ENCODE results near the gene CDK11B. TPM values are rescaled to one million over a fixed set of nuclear protein-coding genes. Genes with fewer than 3 reads are reported as not detected.
"Not testable (repeated sequence)": the region's sequence is repeated elsewhere in the genome, so short reads cannot be mapped to it uniquely, and the experiment has no call there.

CDK11B gene
- total RNA-seq, 8 experiments from 2014 or later: 15.5 to 32.9 (median 23.5) TPM

GRCh38 chr1:1598720-1599029 lies 60.1 kb downstream of the CDK11B start:
- no peak overlapping the region for H3K27ac ChIP-seq
- H3K4me1 ChIP-seq (replicated peaks in 1 of 2): peaks cover 21 to 25% of the 10 kb centered on the region in 2 donors
- H3K4me3 ChIP-seq: peak overlapping the region in 4 of 5 donors; percentile 42 to 61 (median 52)
- WGBS, 10 experiments: 76 to 100% (median 80%) methylated on average over 2 to 10 of the region's 13 CpGs; no CpG with 5 or more reads in 7 of the 10 experiments
- ATAC-seq (replicated peaks in 6 of 8): no peak
- in situ Hi-C loops (cut with MboI; ENCODE audit: low pct_unique_long_range_greater_than_20kb in 2 of 9, low sequenced_read_pairs in 9 of 9, unreplicated experiment in 9 of 9): no loop called here

- Histone ChIP-seq H3K4me3 (no peak overlapping the region), H3K27ac (no peak overlapping the region), H3K4me1 (replicated peaks in 1 of 2) (peaks cover 21 to 25% of the 10 kb centered on the region in 2 donors)
- in situ Hi-C loops (cut with MboI; ENCODE audit: low pct_unique_long_range_greater_than_20kb in 2 of 9, low sequenced_read_pairs in 9 of 9, unreplicated experiment in 9 of 9): no loop called here
- WGBS, 10 experiments: 70 to 88% (median 83%) methylated on average over 1 to 23 of the region's 28 CpGs; no CpG with 5 or more reads in 4 of the 10 experiments
- ATAC-seq (replicated peaks in 6 of 8): no peak
Measured at GRCh38 chr1:1598051-1598719, 60.6 kb downstream of the CDK11B start.

GRCh38 chr1:1597275-1597930 lies 61.4 kb downstream of the CDK11B start:
- Histone ChIP-seq H3K4me3 (peak overlapping the region in 2 of 5 donors; percentile 8 to 22), H3K4me1 (replicated peaks in 1 of 2) (peaks cover 21 to 25% of the 10 kb centered on the region in 2 donors), H3K27ac (no peak overlapping the region)
- WGBS, 10 experiments: 0 to 21% (median 5%) methylated on average over 1 to 3 of the region's 16 CpGs; no CpG with 5 or more reads in 6 of the 10 experiments
- ATAC-seq (replicated peaks in 6 of 8): peak in 7 of 8 experiments; percentile 4 to 56 (median 49)
- in situ Hi-C loops (cut with MboI; ENCODE audit: low pct_unique_long_range_greater_than_20kb in 2 of 9, low sequenced_read_pairs in 9 of 9, unreplicated experiment in 9 of 9): no loop called here

- 27 to 96% (median 56%) methylated on average over 2 to 5 of the region's 12 CpGs; no CpG with 5 or more reads in 3 of the 10 experiments for WGBS, 10 experiments
- Histone ChIP-seq H3K4me1 (replicated peaks in 1 of 2) (peaks cover 21 to 25% of the 10 kb centered on the region in 2 donors), H3K27ac (no peak overlapping the region), H3K4me3 (peak overlapping the region in 1 of 5 donors; percentile 22)
- ATAC-seq (replicated peaks in 6 of 8): no peak
- in situ Hi-C loops (cut with MboI; ENCODE audit: low pct_unique_long_range_greater_than_20kb in 2 of 9, low sequenced_read_pairs in 9 of 9, unreplicated experiment in 9 of 9): no loop called here
Measured at GRCh38 chr1:1596493-1597274, 62.1 kb downstream of the CDK11B start.

- 19 to 63% (median 41%) methylated on average over 1 to 2 of the region's 2 CpGs for WGBS, 10 experiments
Measured at GRCh38 chr1:1595341-1595740, 63.5 kb downstream of the CDK11B start.

GRCh38 chr1:1594602-1595260 lies 64.1 kb downstream of the CDK11B start:
- H3K27ac ChIP-seq: no peak overlapping the region
- peaks cover 16 to 19% of the 10 kb centered on the region in 2 donors for H3K4me1 ChIP-seq (replicated peaks in 1 of 2)
- in situ Hi-C loops (cut with MboI; ENCODE audit: low pct_unique_long_range_greater_than_20kb in 2 of 9, low sequenced_read_pairs in 9 of 9, unreplicated experiment in 9 of 9): no loop called here
- no peak overlapping the region for H3K4me3 ChIP-seq
- WGBS, 10 experiments: 22 to 72% (median 50%) methylated on average over 2 to 10 of the region's 10 CpGs
- ATAC-seq (replicated peaks in 6 of 8): peak in 2 of 8 experiments; percentile 24 to 47

More at GRCh38 chr1:1595341-1595740, 63.5 kb downstream of the CDK11B start:
- peaks cover 16 to 19% of the 10 kb centered on the region in 2 donors for H3K4me1 ChIP-seq (replicated peaks in 1 of 2)
- ATAC-seq (replicated peaks in 6 of 8); H3K4me3 ChIP-seq; in situ Hi-C loops (cut with MboI; ENCODE audit: low pct_unique_long_range_greater_than_20kb in 2 of 9, low sequenced_read_pairs in 9 of 9, unreplicated experiment in 9 of 9); H3K27ac ChIP-seq: not testable (repeated sequence)

GRCh38 chr1:1593834-1594601 lies 64.8 kb downstream of the CDK11B start:
- no peak for ATAC-seq (replicated peaks in 6 of 8)
- Histone ChIP-seq H3K4me3 (no peak overlapping the region), H3K27ac (no peak overlapping the region), H3K4me1 (replicated peaks in 1 of 2) (peaks cover 14 to 15% of the 10 kb centered on the region in 2 donors)
- WGBS, 10 experiments: 50 to 100% (median 80%) methylated on average over 1 to 18 of the region's 24 CpGs; no CpG with 5 or more reads in 1 of the 10 experiments
- in situ Hi-C loops (cut with MboI; ENCODE audit: low pct_unique_long_range_greater_than_20kb in 2 of 9, low sequenced_read_pairs in 9 of 9, unreplicated experiment in 9 of 9): no loop called here

GRCh38 chr1:1591452-1591851 lies 67.4 kb downstream of the CDK11B start:
- Histone ChIP-seq H3K27ac (no peak overlapping the region), H3K4me1 (replicated peaks in 1 of 2) (no peaks in the 10 kb centered on the region), H3K4me3 (no peak overlapping the region)
- ATAC-seq (replicated peaks in 6 of 8): peak in 4 of 8 experiments; percentile 16 to 29 (median 22)
- in situ Hi-C loops (cut with MboI; ENCODE audit: low pct_unique_long_range_greater_than_20kb in 2 of 9, low sequenced_read_pairs in 9 of 9, unreplicated experiment in 9 of 9): no loop called here
- 17 to 100% (median 92%) methylated on average over 1 to 8 of the region's 13 CpGs; no CpG with 5 or more reads in 2 of the 10 experiments for WGBS, 10 experiments

Other genes starting within 250 kb of the CDK11B start
- 1 to 10 TPM in 2 of 8 experiments, under 1 TPM in 6; 0.21 to 1.9 (median 0.61) TPM for gene ANKRD65, start 237.7 kb downstream of the CDK11B start, total RNA-seq
- 10 to 100 TPM in 2 of 8 experiments, 1 to 10 TPM in 5, under 1 TPM in 1; 0.51 to 19.5 (median 5.8) TPM for gene VWA1, start 223.3 kb downstream of the CDK11B start, total RNA-seq
- gene ATAD3C, start 209.3 kb downstream of the CDK11B start, total RNA-seq: 1 to 10 TPM in 2 of 8 experiments, under 1 TPM in 6; 0.38 to 2.1 (median 0.64) TPM
- 10 to 100 TPM; 15.2 to 66.0 (median 32.7) TPM for gene ATAD3B, start 187.2 kb downstream of the CDK11B start, total RNA-seq
- 10 to 100 TPM; 19.8 to 65.2 (median 35.2) TPM for gene ATAD3A, start 146.8 kb downstream of the CDK11B start, total RNA-seq
- 10 to 100 TPM in 5 of 8 experiments, 1 to 10 TPM in 1, under 1 TPM in 2; 0.61 to 14.0 (median 10.5) TPM for gene TMEM240, start 118.4 kb downstream of the CDK11B start, total RNA-seq
- gene SSU72, start 84.1 kb downstream of the CDK11B start, total RNA-seq: 100 to 1,000 TPM in 2 of 8 experiments, 10 to 100 TPM in 6; 73.2 to 138 (median 95.5) TPM
- 10 to 100 TPM in 1 of 8 experiments, 1 to 10 TPM in 7; 4.6 to 10.3 (median 6.9) TPM for gene FNDC10, start 58.9 kb downstream of the CDK11B start, total RNA-seq
- gene MIB2, start 43.5 kb downstream of the CDK11B start, total RNA-seq: 10 to 100 TPM; 19.4 to 71.9 (median 41.6) TPM
- 10 to 100 TPM in 1 of 8 experiments, 1 to 10 TPM in 7; 1.3 to 11.8 (median 2.5) TPM for gene MMP23B, start 26.8 kb downstream of the CDK11B start, total RNA-seq
- gene SLC35E2B, start 33.8 kb upstream of the CDK11B start, total RNA-seq: 10 to 100 TPM; 35.5 to 98.7 (median 58.9) TPM
- gene CDK11A, start 65.4 kb upstream of the CDK11B start, total RNA-seq: 10 to 100 TPM; 17.8 to 44.6 (median 25.1) TPM
- 100 to 1,000 TPM in 1 of 8 experiments, 10 to 100 TPM in 7; 28.6 to 103 (median 41.1) TPM for gene NADK, start 119.5 kb upstream of the CDK11B start, total RNA-seq
- 100 to 1,000 TPM in 7 of 8 experiments, 10 to 100 TPM in 1; 70.0 to 394 (median 196) TPM for gene GNB1, start 232.1 kb upstream of the CDK11B start, total RNA-seq